Retinal pigment epithelial cell (primary cell): Measurements from ENCODE around the gene KCNMB2.

Experiments
- DNase-seq: peaks from one replicate; pipeline ENCODE4 v3.0.0-alpha.2; 2010; ENCODE audit warnings: low read depth
- H3K4me3 ChIP-seq: 2 replicates; pipeline ENCODE4 v1.5.1; 2011; ENCODE audit warnings: mild to moderate bottlenecking, low read length, control low read depth, moderate library complexity
- TF ChIP-seq, protein P1 (sequence below): conservative IDR thresholded peaks from 2 replicates; pipeline ENCODE4 v1.5.1; 2011; ENCODE audit warnings: low read depth, low read length, control low read depth, inconsistent platforms

KCNMB2 gene

DNA sequence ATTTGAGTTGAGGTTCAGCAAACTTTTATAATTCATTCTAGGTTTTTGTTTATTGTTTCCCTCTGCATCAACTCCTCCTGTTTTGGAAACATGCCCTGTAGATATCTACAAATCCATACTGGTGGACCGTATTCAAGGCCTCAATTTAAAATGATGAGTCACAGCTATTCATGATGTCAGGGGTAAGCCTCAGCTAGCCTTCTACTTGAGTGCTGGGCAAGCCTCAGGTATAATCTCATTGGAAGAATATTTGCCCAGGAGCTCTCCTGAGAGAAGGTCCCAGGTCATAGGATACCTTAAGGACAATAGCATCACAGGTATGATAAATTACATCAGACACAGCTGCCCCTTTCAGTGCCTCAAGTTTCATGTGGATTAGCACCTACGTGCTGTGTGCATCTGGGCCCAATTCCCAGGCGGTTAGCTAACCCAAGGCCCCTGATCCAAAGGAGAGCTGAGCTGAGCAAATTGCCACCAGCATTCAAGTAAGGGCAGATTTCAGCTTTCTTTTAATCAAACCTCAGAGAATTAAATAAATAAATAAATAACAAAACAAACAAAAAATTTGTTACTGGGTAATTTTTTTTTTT lies 87.5 kb downstream of the KCNMB2 start:
- DNase-seq = peak; percentile 10
- TF ChIP-seq, protein P1, sequence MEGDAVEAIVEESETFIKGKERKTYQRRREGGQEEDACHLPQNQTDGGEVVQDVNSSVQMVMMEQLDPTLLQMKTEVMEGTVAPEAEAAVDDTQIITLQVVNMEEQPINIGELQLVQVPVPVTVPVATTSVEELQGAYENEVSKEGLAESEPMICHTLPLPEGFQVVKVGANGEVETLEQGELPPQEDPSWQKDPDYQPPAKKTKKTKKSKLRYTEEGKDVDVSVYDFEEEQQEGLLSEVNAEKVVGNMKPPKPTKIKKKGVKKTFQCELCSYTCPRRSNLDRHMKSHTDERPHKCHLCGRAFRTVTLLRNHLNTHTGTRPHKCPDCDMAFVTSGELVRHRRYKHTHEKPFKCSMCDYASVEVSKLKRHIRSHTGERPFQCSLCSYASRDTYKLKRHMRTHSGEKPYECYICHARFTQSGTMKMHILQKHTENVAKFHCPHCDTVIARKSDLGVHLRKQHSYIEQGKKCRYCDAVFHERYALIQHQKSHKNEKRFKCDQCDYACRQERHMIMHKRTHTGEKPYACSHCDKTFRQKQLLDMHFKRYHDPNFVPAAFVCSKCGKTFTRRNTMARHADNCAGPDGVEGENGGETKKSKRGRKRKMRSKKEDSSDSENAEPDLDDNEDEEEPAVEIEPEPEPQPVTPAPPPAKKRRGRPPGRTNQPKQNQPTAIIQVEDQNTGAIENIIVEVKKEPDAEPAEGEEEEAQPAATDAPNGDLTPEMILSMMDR = no peak
- H3K4me3 ChIP-seq = no peak overlapping the region

DNA sequence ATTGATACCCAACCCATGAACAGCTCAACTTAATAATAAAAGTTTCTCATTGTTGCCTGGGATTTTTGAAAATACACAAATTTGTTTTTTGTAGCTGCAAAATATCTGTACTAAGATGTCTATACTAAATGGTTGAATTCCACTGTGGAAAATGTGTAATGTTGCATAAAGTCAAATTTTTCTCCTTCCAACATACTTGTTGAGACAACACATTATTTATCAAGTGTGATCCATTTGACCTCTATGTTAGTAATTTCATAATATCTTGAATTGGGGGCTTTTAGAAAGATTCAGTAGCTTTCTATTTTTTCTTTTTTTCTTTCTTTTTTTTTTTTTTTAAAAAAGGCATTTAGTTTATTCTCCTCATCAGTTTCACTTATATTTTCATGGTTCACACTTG lies 88.0 kb downstream of the KCNMB2 start:
- TF ChIP-seq, protein P1 = no peak
- no peak for DNase-seq
- H3K4me3 ChIP-seq = no peak overlapping the region

DNA sequence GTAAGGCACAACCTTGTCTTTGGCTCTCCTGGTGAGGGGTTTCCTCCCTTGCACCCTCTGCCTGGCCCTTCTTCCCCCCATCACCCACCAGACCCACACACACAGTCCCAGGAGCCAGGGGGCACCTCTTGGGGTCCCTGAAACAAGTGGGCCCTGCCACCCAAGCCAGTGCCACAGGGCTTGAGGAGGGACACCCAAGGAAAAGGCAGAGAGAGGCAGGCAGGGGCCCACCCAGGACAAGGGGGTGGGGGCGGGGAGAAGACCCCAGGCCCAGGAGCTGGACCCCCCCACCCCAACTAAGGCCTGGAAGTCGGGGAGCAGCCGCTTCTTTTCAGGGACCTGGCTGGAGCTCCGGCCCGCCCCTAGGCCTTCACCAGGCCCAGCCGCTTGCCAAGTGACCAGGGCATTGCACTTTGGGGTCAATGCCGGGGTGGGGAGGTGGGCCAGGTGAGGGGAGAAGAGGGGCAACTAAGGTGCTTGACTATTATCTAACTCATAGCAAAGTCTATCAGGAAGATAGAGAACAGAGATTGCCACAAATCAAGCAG lies 88.9 kb downstream of the KCNMB2 start:
- no peak overlapping the region for H3K4me3 ChIP-seq
- no peak for DNase-seq
- TF ChIP-seq, protein P1 = no peak

DNA sequence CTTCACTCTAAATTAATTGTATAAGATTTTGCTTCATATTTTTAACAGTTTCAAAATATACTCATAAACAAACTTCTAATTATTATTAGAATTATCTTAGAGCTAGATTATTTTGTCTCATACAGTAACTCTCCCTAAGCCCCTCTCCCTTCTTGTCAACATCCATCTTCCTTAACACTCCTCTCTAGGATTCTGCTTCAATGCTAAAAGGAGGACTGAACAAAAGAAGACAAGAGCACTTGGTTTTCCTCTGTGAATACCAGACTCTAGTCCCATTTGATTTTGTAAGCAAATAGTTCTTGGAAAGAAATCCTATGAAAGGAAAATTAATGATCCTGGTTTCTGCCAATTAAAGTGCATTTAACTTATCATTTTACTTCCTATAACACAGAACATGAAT lies 91.8 kb downstream of the KCNMB2 start:
- H3K4me3 ChIP-seq = no peak overlapping the region
- no peak for DNase-seq
- TF ChIP-seq, protein P1 = no peak

DNA sequence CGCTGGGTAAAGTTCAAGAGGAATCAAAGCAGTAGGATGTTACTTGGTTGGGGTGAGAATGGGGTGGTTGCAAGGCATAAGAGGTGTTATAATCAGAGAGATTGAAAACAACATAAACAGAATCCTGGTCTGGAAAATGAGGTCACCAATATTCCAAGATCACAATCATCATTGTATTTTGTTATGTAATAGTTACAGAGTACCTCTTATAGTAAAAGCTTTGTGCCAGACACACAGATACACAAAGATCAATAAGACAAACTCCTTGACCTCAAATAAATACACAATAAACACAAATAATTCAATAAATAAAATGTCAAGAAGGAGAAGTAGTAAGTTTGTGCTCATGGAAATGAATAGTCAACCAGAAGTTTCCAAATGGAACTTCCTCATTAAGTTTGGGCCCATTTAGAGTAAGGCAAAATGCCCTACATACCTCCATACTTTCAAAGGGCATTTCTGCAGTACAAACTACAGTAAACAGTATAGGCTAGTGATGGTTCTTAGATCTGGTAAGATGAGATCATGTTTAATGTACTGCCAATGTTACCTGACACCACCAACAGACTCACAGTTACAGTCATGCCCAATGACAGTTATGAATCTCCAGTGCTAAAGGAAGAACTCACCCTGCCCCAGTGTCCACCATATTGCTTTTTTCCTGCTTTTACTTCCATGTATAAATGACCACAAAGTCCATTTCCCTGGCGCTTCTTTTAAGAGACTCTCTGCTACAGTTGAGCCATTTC lies 93.4 kb downstream of the KCNMB2 start:
- DNase-seq = no peak
- TF ChIP-seq, protein P1 = no peak
- no peak overlapping the region for H3K4me3 ChIP-seq

DNA sequence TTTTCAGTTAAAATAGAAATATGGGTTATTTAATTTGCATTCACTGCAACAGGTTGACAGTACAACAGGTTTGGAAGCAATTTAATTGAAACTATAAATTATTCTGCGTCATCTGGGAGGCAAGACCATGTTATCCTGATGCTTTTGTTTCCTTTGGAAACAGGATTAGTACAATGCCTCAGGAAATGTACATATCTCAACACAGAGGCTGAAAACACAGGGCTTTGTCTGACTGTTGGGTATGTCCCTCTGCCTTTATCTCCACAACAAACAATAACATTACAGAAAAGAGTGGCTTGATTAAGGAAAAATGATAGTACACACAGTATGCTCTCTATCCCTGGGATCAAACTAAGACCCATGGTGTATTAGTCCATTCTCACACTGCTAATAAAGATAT lies 95.7 kb downstream of the KCNMB2 start:
- no peak for DNase-seq
- H3K4me3 ChIP-seq = no peak overlapping the region
- TF ChIP-seq, protein P1 = no peak

DNA sequence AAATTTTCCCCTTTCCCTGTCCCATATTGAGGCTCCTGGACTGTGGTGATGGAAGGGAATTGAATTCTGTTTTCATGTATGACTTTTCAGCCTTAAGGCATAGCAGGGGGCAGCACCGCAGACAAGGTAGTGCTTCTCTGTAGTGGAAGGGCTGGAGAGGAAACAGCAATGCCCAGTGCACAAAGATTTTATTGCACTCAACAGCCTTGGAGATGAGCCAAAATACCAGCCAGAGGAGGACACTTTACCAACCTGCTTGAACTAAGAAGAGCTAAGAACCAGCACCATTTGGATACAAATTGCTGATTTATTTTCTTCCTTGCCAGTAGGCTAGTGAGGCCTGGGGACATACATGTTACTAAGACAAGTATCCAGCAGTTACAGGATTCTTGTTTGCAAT lies 98.7 kb downstream of the KCNMB2 start:
- TF ChIP-seq, protein P1 = no peak
- no peak overlapping the region for H3K4me3 ChIP-seq
- DNase-seq = no peak
